Glutamatergic neuron (in vitro differentiated cells): ENCODE measurements around the gene STAG1. TPM values are rescaled to one million over a fixed set of nuclear protein-coding genes. Genes with fewer than 3 reads are reported as not detected.

Source experiments
- DNase-seq: peaks from one replicate; pipeline ENCODE4 v3.0.0; 2022
- H3K27ac Mint-ChIP-seq: one replicate; pipeline ENCODE4 v1.8.0; 2020; ENCODE audit warnings: mild to moderate bottlenecking, mixed read lengths, inconsistent platforms; ENCODE audit not compliant: unreplicated experiment
- H3K27me3 Mint-ChIP-seq: one replicate; pipeline ENCODE4 v1.8.0; 2020; ENCODE audit warnings: mild to moderate bottlenecking, moderate library complexity, mixed read lengths, inconsistent platforms; ENCODE audit not compliant: unreplicated experiment
- H3K36me3 Mint-ChIP-seq: one replicate; pipeline ENCODE4 v1.8.0; 2020; ENCODE audit warnings: mild to moderate bottlenecking, mixed read lengths, inconsistent platforms; ENCODE audit not compliant: unreplicated experiment
- H3K4me1 Mint-ChIP-seq: one replicate; pipeline ENCODE4 v1.8.0; 2020; ENCODE audit warnings: mild to moderate bottlenecking, low read depth, mixed read lengths, inconsistent platforms; ENCODE audit not compliant: unreplicated experiment
- H3K4me3 Mint-ChIP-seq: one replicate; pipeline ENCODE4 v1.8.0; 2020; ENCODE audit warnings: mild to moderate bottlenecking, mixed read lengths, inconsistent platforms; ENCODE audit not compliant: unreplicated experiment
- H3K9me3 Mint-ChIP-seq: one replicate; pipeline ENCODE4 v1.8.0; 2020; ENCODE audit warnings: mild to moderate bottlenecking, moderate library complexity, mixed read lengths, inconsistent platforms; ENCODE audit not compliant: unreplicated experiment
- CTCF ChIP-seq: fragments of 200-600 bp; sonication (generic); IDR thresholded peaks from one replicate; pipeline ENCODE4 v1.5.0; 2021; ENCODE audit not compliant: partially characterized antibody, unreplicated experiment
- total RNA-seq: library from RNA; stranded (reverse); fragmentation: NEBNext Ultra II Directional; extraction: Animal tissue kit (Norgen Biotek cat#: 25700); gene quantifications from one replicate; pipeline ENCODE4 v1.2.1, GENCODE V29; 2021; ENCODE audit not compliant: unreplicated experiment

Gene STAG1
- total RNA-seq, 1 donor from 2014 or later, result 22.8 TPM

GRCh38 chr3:136788154-136788553, 36.0 kb upstream of the STAG1 start:
- H3K4me1 Mint-ChIP-seq, result peaks cover 23% of the 10 kb centered on the region
- H3K27ac Mint-ChIP-seq, result no peak overlapping the region
- no peaks in the 10 kb centered on the region for H3K36me3 Mint-ChIP-seq

GRCh38 chr3:136787349-136787748, 35.2 kb upstream of the STAG1 start:
- Mint-ChIP-seq H3K4me1 (peaks cover 17% of the 10 kb centered on the region), H3K27ac (no peak overlapping the region), H3K4me3 (no peak overlapping the region), H3K9me3 (peaks cover 1% of the 10 kb centered on the region), H3K36me3 (peaks cover 4% of the 10 kb centered on the region), H3K27me3 (peaks cover 4% of the 10 kb centered on the region)
- DNase-seq, result no peak
- no peak for TF ChIP-seq CTCF

More at GRCh38 chr3:136788154-136788553, 36.0 kb upstream of the STAG1 start:
- no peak for TF ChIP-seq CTCF
- DNase-seq, result no peak
- Mint-ChIP-seq H3K27me3 (peaks cover 4% of the 10 kb centered on the region), H3K4me3 (no peak overlapping the region), H3K9me3 (peaks cover 1% of the 10 kb centered on the region)

- peaks cover 5% of the 10 kb centered on the region for H3K36me3 Mint-ChIP-seq
- H3K9me3 Mint-ChIP-seq, result peaks cover 1% of the 10 kb centered on the region
- no peak for DNase-seq
- TF ChIP-seq CTCF, result no peak
- H3K27ac Mint-ChIP-seq, result no peak overlapping the region
- H3K4me1 Mint-ChIP-seq, result peaks cover 8% of the 10 kb centered on the region
- H3K27me3 Mint-ChIP-seq, result peaks cover 4% of the 10 kb centered on the region
- no peak overlapping the region for H3K4me3 Mint-ChIP-seq
These were observed 31.6 kb upstream of the STAG1 start for GRCh38 chr3:136783708-136784191.

GRCh38 chr3:136780741-136781140, 28.6 kb upstream of the STAG1 start:
- H3K36me3 Mint-ChIP-seq, result peaks cover 5% of the 10 kb centered on the region
- DNase-seq, result no peak
- no peak overlapping the region for H3K4me3 Mint-ChIP-seq
- peaks cover 2% of the 10 kb centered on the region for H3K27me3 Mint-ChIP-seq
- no peak overlapping the region for H3K27ac Mint-ChIP-seq
- H3K9me3 Mint-ChIP-seq, result no peaks in the 10 kb centered on the region
- no peak for TF ChIP-seq CTCF
- H3K4me1 Mint-ChIP-seq, result no peaks in the 10 kb centered on the region

DNA sequence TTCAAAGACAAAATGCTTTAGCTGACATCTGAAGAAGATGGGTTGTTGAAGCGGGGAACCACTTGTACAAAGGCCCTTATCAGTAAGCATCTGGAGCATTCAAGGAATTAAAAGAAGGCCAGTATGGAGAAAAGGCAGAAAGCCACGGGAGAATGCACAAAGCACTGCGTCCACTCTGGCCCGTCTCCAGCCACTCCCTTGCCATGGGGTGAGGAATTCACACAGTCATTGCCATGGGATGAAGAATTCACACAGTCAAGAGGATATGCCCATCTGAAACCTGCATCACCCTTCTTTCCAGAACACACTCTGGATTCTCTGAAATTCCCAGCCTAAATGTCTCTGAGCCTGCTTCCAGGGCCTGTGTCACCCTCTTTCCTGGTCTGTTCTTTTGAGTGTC, 26.7 kb upstream of the STAG1 start:
- no peak for TF ChIP-seq CTCF
- no peak for DNase-seq
- H3K27me3 Mint-ChIP-seq, result peaks cover 2% of the 10 kb centered on the region
- H3K9me3 Mint-ChIP-seq, result peaks cover 1% of the 10 kb centered on the region
- H3K36me3 Mint-ChIP-seq, result peaks cover 5% of the 10 kb centered on the region
- H3K4me1 Mint-ChIP-seq, result no peaks in the 10 kb centered on the region
- no peak overlapping the region for H3K4me3 Mint-ChIP-seq
- H3K27ac Mint-ChIP-seq, result no peak overlapping the region
